Gastroesophageal sphincter (tissue), 3 donors: Measurements from ENCODE around the gene CYFIP1.

Experiments used
- EP300 ChIP-seq: sonication (generic); formaldehyde crosslinking; IDR thresholded peaks from one replicate; pipeline ENCODE4 v1.6.1; 2017; ENCODE audit warnings: antibody characterized with exemption, mild to moderate bottlenecking
- POLR2AphosphoS5 ChIP-seq: sonication (generic); formaldehyde crosslinking; IDR thresholded peaks from one replicate; pipeline ENCODE4 v1.6.1; 2017; ENCODE audit warnings: antibody characterized with exemption
- TF ChIP-seq, protein P1 (sequence below), 4 experiments: fragments of 200-600 bp in 2 of 4; fragments of 450-650 bp in 2 of 4; sonication (generic) in 1 of 4; IDR thresholded peaks; one replicate each; pipeline ENCODE4 v1.5.1; 2017 to 2019; ENCODE audit warnings: antibody characterized with exemption in 4 of 4, mild to moderate bottlenecking in 2 of 4, moderate library complexity in 2 of 4

GRCh38 chr15:22992024-22992326 lies 11.8 kb upstream of the CYFIP1 start:
- TF ChIP-seq, protein P1, sequence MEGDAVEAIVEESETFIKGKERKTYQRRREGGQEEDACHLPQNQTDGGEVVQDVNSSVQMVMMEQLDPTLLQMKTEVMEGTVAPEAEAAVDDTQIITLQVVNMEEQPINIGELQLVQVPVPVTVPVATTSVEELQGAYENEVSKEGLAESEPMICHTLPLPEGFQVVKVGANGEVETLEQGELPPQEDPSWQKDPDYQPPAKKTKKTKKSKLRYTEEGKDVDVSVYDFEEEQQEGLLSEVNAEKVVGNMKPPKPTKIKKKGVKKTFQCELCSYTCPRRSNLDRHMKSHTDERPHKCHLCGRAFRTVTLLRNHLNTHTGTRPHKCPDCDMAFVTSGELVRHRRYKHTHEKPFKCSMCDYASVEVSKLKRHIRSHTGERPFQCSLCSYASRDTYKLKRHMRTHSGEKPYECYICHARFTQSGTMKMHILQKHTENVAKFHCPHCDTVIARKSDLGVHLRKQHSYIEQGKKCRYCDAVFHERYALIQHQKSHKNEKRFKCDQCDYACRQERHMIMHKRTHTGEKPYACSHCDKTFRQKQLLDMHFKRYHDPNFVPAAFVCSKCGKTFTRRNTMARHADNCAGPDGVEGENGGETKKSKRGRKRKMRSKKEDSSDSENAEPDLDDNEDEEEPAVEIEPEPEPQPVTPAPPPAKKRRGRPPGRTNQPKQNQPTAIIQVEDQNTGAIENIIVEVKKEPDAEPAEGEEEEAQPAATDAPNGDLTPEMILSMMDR (IDR thresholded peaks at IDR 0.05) = no peak
- TF ChIP-seq EP300 = no peak
- no peak for TF ChIP-seq POLR2AphosphoS5
